ENCODE data around the gene ZC3H13. TPM values are rescaled to one million over a fixed set of nuclear protein-coding genes. Genes with fewer than 3 reads are reported as not detected.

Gene ZC3H13, protein sequence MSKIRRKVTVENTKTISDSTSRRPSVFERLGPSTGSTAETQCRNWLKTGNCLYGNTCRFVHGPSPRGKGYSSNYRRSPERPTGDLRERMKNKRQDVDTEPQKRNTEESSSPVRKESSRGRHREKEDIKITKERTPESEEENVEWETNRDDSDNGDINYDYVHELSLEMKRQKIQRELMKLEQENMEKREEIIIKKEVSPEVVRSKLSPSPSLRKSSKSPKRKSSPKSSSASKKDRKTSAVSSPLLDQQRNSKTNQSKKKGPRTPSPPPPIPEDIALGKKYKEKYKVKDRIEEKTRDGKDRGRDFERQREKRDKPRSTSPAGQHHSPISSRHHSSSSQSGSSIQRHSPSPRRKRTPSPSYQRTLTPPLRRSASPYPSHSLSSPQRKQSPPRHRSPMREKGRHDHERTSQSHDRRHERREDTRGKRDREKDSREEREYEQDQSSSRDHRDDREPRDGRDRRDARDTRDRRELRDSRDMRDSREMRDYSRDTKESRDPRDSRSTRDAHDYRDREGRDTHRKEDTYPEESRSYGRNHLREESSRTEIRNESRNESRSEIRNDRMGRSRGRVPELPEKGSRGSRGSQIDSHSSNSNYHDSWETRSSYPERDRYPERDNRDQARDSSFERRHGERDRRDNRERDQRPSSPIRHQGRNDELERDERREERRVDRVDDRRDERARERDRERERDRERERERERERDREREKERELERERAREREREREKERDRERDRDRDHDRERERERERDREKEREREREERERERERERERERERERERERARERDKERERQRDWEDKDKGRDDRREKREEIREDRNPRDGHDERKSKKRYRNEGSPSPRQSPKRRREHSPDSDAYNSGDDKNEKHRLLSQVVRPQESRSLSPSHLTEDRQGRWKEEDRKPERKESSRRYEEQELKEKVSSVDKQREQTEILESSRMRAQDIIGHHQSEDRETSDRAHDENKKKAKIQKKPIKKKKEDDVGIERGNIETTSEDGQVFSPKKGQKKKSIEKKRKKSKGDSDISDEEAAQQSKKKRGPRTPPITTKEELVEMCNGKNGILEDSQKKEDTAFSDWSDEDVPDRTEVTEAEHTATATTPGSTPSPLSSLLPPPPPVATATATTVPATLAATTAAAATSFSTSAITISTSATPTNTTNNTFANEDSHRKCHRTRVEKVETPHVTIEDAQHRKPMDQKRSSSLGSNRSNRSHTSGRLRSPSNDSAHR (N-terminal part only)
- total RNA-seq (2014; rRNA removed; shearing (Covaris generic); ENCODE audit: low replicate concordance) = 24.7 and 30.8 TPM in 2 replicates

GRCh38 chr13:46052319-46053161 lies at the start of gene ZC3H13:
Gene ZC3H13 (minus strand): TSS chr13:46052746. CDS start chr13:46045507, 7,239 bp downstream.
- Histone ChIP-seq H3K4me2 (ENCODE audit: low read depth, low read length, poor library complexity, severe bottlenecking) (peak within 1 kb of the TSS; percentile 86), H3K9ac (ENCODE audit: low read length) (peak within 1 kb of the TSS; percentile 81), H3K36me3 (ENCODE audit: insufficient read depth, low read length) (no peaks in the 10 kb centered on the region), H3K9me2 (replicated peaks; ENCODE audit: insufficient read depth, low read length) (no peaks in the 10 kb centered on the region), H3K9me3 (ENCODE audit: low read length) (no peaks in the 10 kb centered on the region), H2AFZ (ENCODE audit: low read length) (peak within 1 kb of the TSS; percentile 36), H3K27ac (ENCODE audit: low read length) (peak within 1 kb of the TSS; percentile 71), H3K4me1 (ENCODE audit: low read length) (peaks cover 46% of the 10 kb centered on the region), H3K27me3 (ENCODE audit: low read length) (no peaks in the 10 kb centered on the region), H4K20me1 (ENCODE audit: insufficient read depth, low read depth, low read length) (peaks cover 12% of the 10 kb centered on the region), H3K79me2 (ENCODE audit: low read length) (peaks cover 63% of the 10 kb centered on the region), H3K4me3 (ENCODE audit: low read length) (peak within 1 kb of the TSS; percentile 86)
- DNase-seq = peak; percentile 97

GRCh38 chr13:46102255-46102605 lies 49.7 kb upstream of the ZC3H13 start:
- Histone ChIP-seq H3K27me3 (ENCODE audit: low read length) (no peaks in the 10 kb centered on the region), H3K27ac (ENCODE audit: low read length) (no peak overlapping the region), H2AFZ (ENCODE audit: low read length) (no peak overlapping the region), H3K4me3 (ENCODE audit: low read length) (no peak overlapping the region), H3K4me2 (ENCODE audit: low read depth, low read length, poor library complexity, severe bottlenecking) (no peak overlapping the region), H3K9me3 (ENCODE audit: low read length) (no peaks in the 10 kb centered on the region), H3K79me2 (ENCODE audit: low read length) (no peaks in the 10 kb centered on the region), H3K9me2 (replicated peaks; ENCODE audit: insufficient read depth, low read length) (no peaks in the 10 kb centered on the region), H3K4me1 (ENCODE audit: low read length) (no peaks in the 10 kb centered on the region), H3K36me3 (ENCODE audit: insufficient read depth, low read length) (no peaks in the 10 kb centered on the region), H4K20me1 (ENCODE audit: insufficient read depth, low read depth, low read length) (no peaks in the 10 kb centered on the region), H3K9ac (ENCODE audit: low read length) (no peak overlapping the region)
- no peak for DNase-seq

- no peaks in the 10 kb centered on the region for H3K79me2 ChIP-seq (ENCODE audit: low read length)
- no peaks in the 10 kb centered on the region for H3K4me1 ChIP-seq (ENCODE audit: low read length)
- H3K27me3 ChIP-seq (ENCODE audit: low read length) = no peaks in the 10 kb centered on the region
- no peaks in the 10 kb centered on the region for H3K36me3 ChIP-seq (ENCODE audit: insufficient read depth, low read length)
- no peak overlapping the region for H2AFZ ChIP-seq (ENCODE audit: low read length)
- no peak overlapping the region for H3K4me2 ChIP-seq (ENCODE audit: low read depth, low read length, poor library complexity, severe bottlenecking)
- no peaks in the 10 kb centered on the region for H3K9me3 ChIP-seq (ENCODE audit: low read length)
- H4K20me1 ChIP-seq (ENCODE audit: insufficient read depth, low read depth, low read length) = no peaks in the 10 kb centered on the region
- no peak overlapping the region for H3K27ac ChIP-seq (ENCODE audit: low read length)
- no peak for DNase-seq
- no peaks in the 10 kb centered on the region for H3K9me2 ChIP-seq (replicated peaks; ENCODE audit: insufficient read depth, low read length)
- no peak overlapping the region for H3K4me3 ChIP-seq (ENCODE audit: low read length)
- no peak overlapping the region for H3K9ac ChIP-seq (ENCODE audit: low read length)
Measured at GRCh38 chr13:46101484-46102254, 49.1 kb upstream of the ZC3H13 start.

DNA sequence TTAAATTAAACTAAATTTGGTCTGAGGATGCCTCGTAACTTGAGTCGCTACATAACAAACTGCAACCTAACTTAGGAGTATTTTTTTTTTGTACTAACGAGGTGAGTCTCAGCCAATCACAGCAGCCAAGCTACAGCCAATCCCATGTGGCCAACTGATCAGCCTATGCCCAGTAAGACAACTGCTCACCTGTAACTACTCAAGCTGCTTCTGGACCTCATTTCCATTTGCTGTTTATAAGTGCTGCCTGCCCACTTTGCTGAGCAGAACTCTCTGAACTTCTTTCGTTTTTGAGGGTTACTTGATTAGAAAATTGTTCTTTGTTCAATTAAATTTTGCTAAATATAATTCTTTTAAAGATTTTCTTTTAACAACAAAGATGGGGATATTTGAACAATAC lies 48.5 kb upstream of the ZC3H13 start:
- Histone ChIP-seq H3K27me3 (ENCODE audit: low read length) (no peaks in the 10 kb centered on the region), H3K9me2 (replicated peaks; ENCODE audit: insufficient read depth, low read length) (no peaks in the 10 kb centered on the region), H2AFZ (ENCODE audit: low read length) (no peak overlapping the region), H3K4me3 (ENCODE audit: low read length) (no peak overlapping the region), H3K27ac (ENCODE audit: low read length) (no peak overlapping the region), H3K36me3 (ENCODE audit: insufficient read depth, low read length) (no peaks in the 10 kb centered on the region), H3K79me2 (ENCODE audit: low read length) (no peaks in the 10 kb centered on the region), H3K4me1 (ENCODE audit: low read length) (no peaks in the 10 kb centered on the region), H3K4me2 (ENCODE audit: low read depth, low read length, poor library complexity, severe bottlenecking) (no peak overlapping the region), H4K20me1 (ENCODE audit: insufficient read depth, low read depth, low read length) (no peaks in the 10 kb centered on the region), H3K9ac (ENCODE audit: low read length) (no peak overlapping the region), H3K9me3 (ENCODE audit: low read length) (no peaks in the 10 kb centered on the region)
- no peak for DNase-seq

DNA sequence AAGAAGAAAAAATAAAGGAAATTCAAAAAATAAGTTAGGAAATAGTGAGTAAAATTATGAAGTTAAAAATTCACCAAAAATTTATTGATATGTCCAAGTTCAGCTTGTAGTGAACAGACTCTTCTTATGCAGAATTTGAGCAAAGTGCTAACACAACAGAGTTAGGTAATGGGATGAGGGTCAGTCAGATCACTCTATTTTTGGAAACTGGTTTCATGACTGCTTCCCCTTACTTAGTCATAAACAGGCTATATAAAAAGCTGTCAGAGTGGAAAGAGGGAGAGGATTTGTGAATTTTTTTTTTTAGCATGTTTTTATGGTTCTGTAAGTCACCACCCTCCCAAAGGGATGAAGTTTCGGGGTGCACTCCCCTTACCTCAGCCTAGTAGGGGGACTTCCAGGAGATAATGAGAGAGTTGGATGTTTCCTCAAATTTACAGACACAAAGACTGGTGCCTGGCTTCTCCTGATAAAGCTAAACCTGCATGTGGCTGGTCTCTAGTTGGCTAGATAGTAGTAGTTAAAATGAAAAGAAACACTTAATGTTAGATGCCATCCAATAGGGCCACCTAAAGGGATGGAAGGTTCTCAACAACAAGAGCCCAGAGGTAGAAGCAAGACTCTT lies 47.8 kb upstream of the ZC3H13 start:
- Histone ChIP-seq H2AFZ (ENCODE audit: low read length) (no peak overlapping the region), H4K20me1 (ENCODE audit: insufficient read depth, low read depth, low read length) (no peaks in the 10 kb centered on the region), H3K9me2 (replicated peaks; ENCODE audit: insufficient read depth, low read length) (no peaks in the 10 kb centered on the region), H3K4me3 (ENCODE audit: low read length) (no peak overlapping the region), H3K36me3 (ENCODE audit: insufficient read depth, low read length) (no peaks in the 10 kb centered on the region), H3K9ac (ENCODE audit: low read length) (no peak overlapping the region), H3K27ac (ENCODE audit: low read length) (no peak overlapping the region), H3K4me2 (ENCODE audit: low read depth, low read length, poor library complexity, severe bottlenecking) (no peak overlapping the region), H3K9me3 (ENCODE audit: low read length) (no peaks in the 10 kb centered on the region), H3K27me3 (ENCODE audit: low read length) (no peaks in the 10 kb centered on the region), H3K4me1 (ENCODE audit: low read length) (no peaks in the 10 kb centered on the region), H3K79me2 (ENCODE audit: low read length) (no peaks in the 10 kb centered on the region)
- no peak for DNase-seq

DNA sequence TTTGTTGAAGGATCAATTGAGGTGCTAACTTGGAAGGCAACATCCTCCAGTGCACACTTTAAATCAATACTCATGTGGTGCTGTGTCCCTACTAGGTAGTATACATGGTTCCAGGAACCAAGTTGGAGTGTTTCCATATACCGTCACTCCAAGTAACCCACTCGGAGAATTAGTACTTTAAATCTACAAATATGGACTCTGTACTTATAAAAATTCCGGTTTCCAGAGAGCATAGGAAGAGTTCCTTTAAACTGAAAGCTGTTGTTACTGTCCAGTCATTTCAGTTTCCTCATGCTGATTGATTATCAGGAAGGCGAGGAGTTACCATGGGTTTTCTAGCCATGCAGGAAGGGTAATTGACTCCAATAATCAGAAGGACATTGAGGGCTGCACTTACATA lies 45.1 kb upstream of the ZC3H13 start:
- no peak for DNase-seq
- Histone ChIP-seq H3K9ac (ENCODE audit: low read length) (no peak overlapping the region), H3K27me3 (ENCODE audit: low read length) (no peaks in the 10 kb centered on the region), H3K27ac (ENCODE audit: low read length) (no peak overlapping the region), H4K20me1 (ENCODE audit: insufficient read depth, low read depth, low read length) (no peaks in the 10 kb centered on the region), H3K9me2 (replicated peaks; ENCODE audit: insufficient read depth, low read length) (no peaks in the 10 kb centered on the region), H3K79me2 (ENCODE audit: low read length) (no peaks in the 10 kb centered on the region), H3K4me3 (ENCODE audit: low read length) (no peak overlapping the region), H2AFZ (ENCODE audit: low read length) (no peak overlapping the region), H3K4me2 (ENCODE audit: low read depth, low read length, poor library complexity, severe bottlenecking) (no peak overlapping the region), H3K4me1 (ENCODE audit: low read length) (no peaks in the 10 kb centered on the region), H3K9me3 (ENCODE audit: low read length) (no peaks in the 10 kb centered on the region), H3K36me3 (ENCODE audit: insufficient read depth, low read length) (no peaks in the 10 kb centered on the region)

DNA sequence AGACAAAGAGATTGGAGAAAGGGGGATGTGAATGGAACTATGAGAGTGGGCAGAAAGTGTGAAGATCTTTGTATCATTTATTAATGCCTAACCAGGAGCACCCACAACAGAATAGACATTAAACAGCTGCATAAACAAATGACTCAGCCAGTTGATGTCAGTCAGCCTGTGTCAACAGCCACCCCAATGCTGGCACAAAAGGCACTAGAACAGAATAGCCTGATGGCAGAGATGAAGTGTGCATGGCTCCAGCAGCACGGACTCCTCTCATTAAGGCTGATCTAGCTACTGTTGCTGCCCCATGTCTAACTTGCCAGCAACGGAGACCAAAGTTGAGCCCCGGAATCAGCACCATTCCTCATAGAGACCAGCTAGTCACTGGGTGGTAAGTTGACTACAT lies 44.5 kb upstream of the ZC3H13 start:
- Histone ChIP-seq H3K4me3 (ENCODE audit: low read length) (no peak overlapping the region), H3K9me2 (replicated peaks; ENCODE audit: insufficient read depth, low read length) (no peaks in the 10 kb centered on the region), H3K36me3 (ENCODE audit: insufficient read depth, low read length) (no peaks in the 10 kb centered on the region), H2AFZ (ENCODE audit: low read length) (no peak overlapping the region), H4K20me1 (ENCODE audit: insufficient read depth, low read depth, low read length) (no peaks in the 10 kb centered on the region), H3K9me3 (ENCODE audit: low read length) (no peaks in the 10 kb centered on the region), H3K4me1 (ENCODE audit: low read length) (no peaks in the 10 kb centered on the region), H3K79me2 (ENCODE audit: low read length) (no peaks in the 10 kb centered on the region), H3K27ac (ENCODE audit: low read length) (no peak overlapping the region), H3K4me2 (ENCODE audit: low read depth, low read length, poor library complexity, severe bottlenecking) (no peak overlapping the region), H3K27me3 (ENCODE audit: low read length) (no peaks in the 10 kb centered on the region), H3K9ac (ENCODE audit: low read length) (no peak overlapping the region)
- no peak for DNase-seq

Data from Karpas-422 (cell line).